ENCODE results near the gene TCEAL3. TPM values are rescaled to one million over a fixed set of nuclear protein-coding genes. Genes with fewer than 3 reads are reported as not detected.

The TCEAL3 gene
- total RNA-seq, 1 donor from 2014 or later, result 9.5 TPM

DNA sequence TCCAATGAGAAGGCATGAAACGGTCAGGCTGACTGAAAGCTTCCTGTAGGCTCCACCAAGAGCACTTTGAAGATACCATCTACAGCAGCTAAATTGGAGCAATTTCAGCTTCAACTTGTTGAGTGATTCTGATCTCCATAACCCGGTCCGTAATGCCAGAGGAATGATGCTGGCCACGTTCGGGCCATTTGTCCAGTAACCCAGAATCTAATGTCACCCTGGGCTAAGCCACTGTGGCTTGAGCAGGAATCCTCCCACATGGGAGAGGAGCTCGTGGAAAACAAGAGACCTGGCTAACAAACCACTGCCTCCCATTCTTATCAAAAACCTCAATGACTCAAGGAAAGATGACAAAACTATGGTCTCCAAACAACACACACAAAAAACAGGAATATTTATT, 36.6 kb upstream of the TCEAL3 start:
- H3K4me3 Mint-ChIP-seq, result no peak overlapping the region
- TF ChIP-seq, protein P1, sequence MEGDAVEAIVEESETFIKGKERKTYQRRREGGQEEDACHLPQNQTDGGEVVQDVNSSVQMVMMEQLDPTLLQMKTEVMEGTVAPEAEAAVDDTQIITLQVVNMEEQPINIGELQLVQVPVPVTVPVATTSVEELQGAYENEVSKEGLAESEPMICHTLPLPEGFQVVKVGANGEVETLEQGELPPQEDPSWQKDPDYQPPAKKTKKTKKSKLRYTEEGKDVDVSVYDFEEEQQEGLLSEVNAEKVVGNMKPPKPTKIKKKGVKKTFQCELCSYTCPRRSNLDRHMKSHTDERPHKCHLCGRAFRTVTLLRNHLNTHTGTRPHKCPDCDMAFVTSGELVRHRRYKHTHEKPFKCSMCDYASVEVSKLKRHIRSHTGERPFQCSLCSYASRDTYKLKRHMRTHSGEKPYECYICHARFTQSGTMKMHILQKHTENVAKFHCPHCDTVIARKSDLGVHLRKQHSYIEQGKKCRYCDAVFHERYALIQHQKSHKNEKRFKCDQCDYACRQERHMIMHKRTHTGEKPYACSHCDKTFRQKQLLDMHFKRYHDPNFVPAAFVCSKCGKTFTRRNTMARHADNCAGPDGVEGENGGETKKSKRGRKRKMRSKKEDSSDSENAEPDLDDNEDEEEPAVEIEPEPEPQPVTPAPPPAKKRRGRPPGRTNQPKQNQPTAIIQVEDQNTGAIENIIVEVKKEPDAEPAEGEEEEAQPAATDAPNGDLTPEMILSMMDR (conservative IDR thresholded peaks at IDR 0.05), result no peak
- no peak for DNase-seq (ENCODE audit: extremely low spot score, unreplicated experiment)
- H3K27ac Mint-ChIP-seq, result no peak overlapping the region
- H3K36me3 Mint-ChIP-seq, result no peaks in the 10 kb centered on the region
- no peaks in the 10 kb centered on the region for H3K4me1 Mint-ChIP-seq (ENCODE audit: unreplicated experiment)
- H3K27me3 Mint-ChIP-seq, result no peaks in the 10 kb centered on the region
- no peaks in the 10 kb centered on the region for H3K9me3 Mint-ChIP-seq

DNA sequence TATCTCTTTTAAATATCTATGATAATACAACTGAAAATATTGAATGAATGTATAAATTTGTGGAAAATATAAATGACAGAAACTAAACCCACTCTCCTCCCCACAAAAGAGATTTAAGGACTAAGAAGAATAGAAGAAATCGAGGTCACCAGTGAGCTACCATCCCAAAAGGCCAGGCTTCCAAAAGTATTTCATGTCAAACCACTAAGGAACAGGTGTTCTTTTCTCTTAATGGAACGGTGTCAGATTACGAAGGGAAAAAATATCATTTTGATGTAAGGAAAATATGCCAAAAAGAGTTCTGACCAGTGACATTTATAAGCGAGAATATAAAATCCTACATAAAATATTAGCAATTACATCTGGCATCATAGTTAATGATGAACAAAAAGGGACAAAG, 36.0 kb upstream of the TCEAL3 start:
- H3K27me3 Mint-ChIP-seq, result no peaks in the 10 kb centered on the region
- H3K4me1 Mint-ChIP-seq (ENCODE audit: unreplicated experiment), result no peaks in the 10 kb centered on the region
- TF ChIP-seq, protein P1 (conservative IDR thresholded peaks at IDR 0.05), result no peak
- no peak for DNase-seq (ENCODE audit: extremely low spot score, unreplicated experiment)
- no peak overlapping the region for H3K27ac Mint-ChIP-seq
- no peaks in the 10 kb centered on the region for H3K9me3 Mint-ChIP-seq
- no peaks in the 10 kb centered on the region for H3K36me3 Mint-ChIP-seq
- H3K4me3 Mint-ChIP-seq, result no peak overlapping the region

DNA sequence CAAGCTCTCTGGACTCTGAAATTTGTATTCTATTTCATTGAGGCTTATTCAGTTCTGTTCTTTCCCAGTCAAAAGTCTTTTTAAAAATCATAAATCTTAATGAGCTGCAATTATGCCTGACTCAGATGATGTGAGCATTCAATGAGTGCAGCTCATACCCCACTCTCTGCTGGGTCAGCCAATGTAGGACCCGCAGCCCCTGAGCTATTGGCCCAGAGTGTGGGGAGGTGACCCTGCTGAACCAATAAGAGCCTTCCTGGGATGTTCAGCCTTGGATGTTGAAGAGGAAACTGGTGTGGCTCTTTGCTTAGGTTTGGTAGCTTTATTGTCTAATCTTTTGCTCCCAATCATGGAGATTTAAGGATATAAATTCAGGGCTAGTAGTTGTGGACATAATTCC, 34.6 kb upstream of the TCEAL3 start:
- Mint-ChIP-seq H3K4me1 (ENCODE audit: unreplicated experiment) (no peaks in the 10 kb centered on the region), H3K27me3 (no peaks in the 10 kb centered on the region), H3K4me3 (no peak overlapping the region), H3K27ac (no peak overlapping the region), H3K36me3 (no peaks in the 10 kb centered on the region), H3K9me3 (no peaks in the 10 kb centered on the region)
- TF ChIP-seq, protein P1 (conservative IDR thresholded peaks at IDR 0.05), result no peak
- no peak for DNase-seq (ENCODE audit: extremely low spot score, unreplicated experiment)

DNA sequence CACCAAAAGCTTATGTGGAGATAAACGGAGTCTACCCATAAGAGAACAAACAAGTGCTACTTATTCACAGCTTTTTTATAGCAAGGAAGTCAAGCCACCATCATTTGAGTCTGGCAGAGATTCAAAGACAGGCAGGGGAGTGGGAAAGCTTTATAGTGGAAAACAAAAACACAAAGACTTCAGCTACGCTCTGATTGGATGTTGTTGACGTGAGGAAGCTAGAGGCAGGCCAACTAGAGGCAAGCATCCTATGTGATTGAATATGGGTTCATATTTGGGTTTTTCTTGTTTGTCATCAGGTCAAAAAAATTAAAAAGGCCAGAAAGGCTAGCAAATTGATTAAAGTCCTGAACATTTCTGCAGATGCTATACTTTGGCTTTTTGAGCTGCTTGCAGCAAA, 23.2 kb upstream of the TCEAL3 start:
- no peaks in the 10 kb centered on the region for H3K36me3 Mint-ChIP-seq
- H3K27me3 Mint-ChIP-seq, result no peaks in the 10 kb centered on the region
- peak overlapping the region; percentile 95 for H3K4me3 Mint-ChIP-seq
- no peaks in the 10 kb centered on the region for H3K4me1 Mint-ChIP-seq (ENCODE audit: unreplicated experiment)
- no peak overlapping the region for H3K27ac Mint-ChIP-seq
- TF ChIP-seq, protein P1 (conservative IDR thresholded peaks at IDR 0.05), result no peak
- no peak for DNase-seq (ENCODE audit: extremely low spot score, unreplicated experiment)
- H3K9me3 Mint-ChIP-seq, result no peaks in the 10 kb centered on the region

DNA sequence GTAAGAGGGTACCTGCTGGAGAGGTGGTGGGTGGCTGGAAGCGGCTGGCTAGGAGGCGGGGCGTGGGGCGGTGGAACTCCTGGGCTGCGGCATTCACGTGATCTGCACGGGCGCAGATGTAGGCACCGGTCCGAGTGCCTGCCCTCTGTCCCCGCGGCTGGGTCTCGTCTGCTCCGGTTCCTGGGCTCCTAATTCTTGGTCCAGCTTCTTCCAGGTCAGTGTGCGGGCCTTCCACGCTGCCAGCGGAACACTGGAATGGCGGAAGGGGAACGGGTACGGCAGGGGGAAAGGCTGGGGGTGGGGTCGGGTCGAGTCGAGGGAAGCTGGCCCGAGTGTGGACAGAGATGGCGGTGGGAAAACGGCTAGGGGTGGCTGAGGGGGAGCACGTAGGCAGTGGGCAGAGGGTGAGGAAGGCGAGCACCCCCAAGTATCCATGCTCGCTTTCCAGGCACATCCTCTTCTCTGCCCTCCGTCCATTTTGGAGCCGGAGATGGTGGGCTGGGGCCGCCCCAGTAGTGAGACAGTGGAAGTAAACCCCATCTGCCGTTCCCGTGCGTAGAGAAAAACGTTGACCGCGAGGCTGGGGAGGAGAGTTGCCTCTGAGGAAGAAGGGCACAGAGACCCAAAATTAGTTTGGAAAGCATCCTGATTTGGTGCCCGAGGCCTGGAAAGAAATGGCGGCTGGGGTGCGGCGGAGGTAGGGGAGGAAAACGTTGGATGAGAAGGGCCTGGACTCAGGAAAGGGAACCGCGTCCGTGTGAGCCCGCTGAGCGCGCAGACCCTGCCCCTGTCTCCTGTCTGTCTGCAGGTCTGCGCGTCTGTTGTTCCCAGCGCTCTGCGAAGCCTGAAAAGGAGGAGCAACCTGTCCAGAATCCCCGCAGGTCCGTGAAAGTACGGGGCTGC, 22.1 kb upstream of the TCEAL3 start, which contains the start of gene TCEAL4:
Gene TCEAL4 (plus strand): TSS at position 105 of the 903 bp plus-strand sequence. CDS start 1,161 bp downstream, outside the sequence.
- Mint-ChIP-seq H3K4me1 (ENCODE audit: unreplicated experiment) (no peaks in the 10 kb centered on the region), H3K9me3 (no peaks in the 10 kb centered on the region), H3K36me3 (no peaks in the 10 kb centered on the region), H3K4me3 (peak within 1 kb of the TSS; percentile 95), H3K27ac (peak within 1 kb of the TSS; percentile 86), H3K27me3 (no peaks in the 10 kb centered on the region)
- no peak for DNase-seq (ENCODE audit: extremely low spot score, unreplicated experiment)
- TF ChIP-seq, protein P1 (conservative IDR thresholded peaks at IDR 0.05), result no peak
